ENCODE data around the gene LENG8. TPM values are rescaled to one million over a fixed set of nuclear protein-coding genes. Genes with fewer than 3 reads are reported as not detected.
"Not testable (repeated sequence)": the region's sequence is repeated elsewhere in the genome, so short reads cannot be mapped to it uniquely, and the experiment has no call there.

The LENG8 gene
- polyA plus RNA-seq, 1 donor: 248 TPM

GRCh38 chr19:54439174-54439851 lies 9.7 kb upstream of the LENG8 start:
- H3K4me1 ChIP-seq (ENCODE audit: control insufficient read depth, insufficient read depth, low read length): peaks cover 15% of the 10 kb centered on the region
- peak in 1 of 2 donors; percentile 49 for DNase-seq
- no peaks in the 10 kb centered on the region for H3K9me3 ChIP-seq (ENCODE audit: control insufficient read depth, low read depth, low read length)
- H3K27me3 ChIP-seq (ENCODE audit: control insufficient read depth, insufficient read depth, low read length): no peaks in the 10 kb centered on the region
- WGBS (ENCODE audit: insufficient coverage, low lambda C conversion rate): no CpG with 5 or more reads among the region's 15 CpGs
- peaks cover 16% of the 10 kb centered on the region for H3K36me3 ChIP-seq (ENCODE audit: control insufficient read depth, insufficient read depth, low read length)
- no peak overlapping the region for H3K4me3 ChIP-seq (ENCODE audit: low read length)
- H3K27ac ChIP-seq (ENCODE audit: low read length): no peak overlapping the region

GRCh38 chr19:54440641-54441040 lies 8.4 kb upstream of the LENG8 start:
- H3K4me1 ChIP-seq (ENCODE audit: control insufficient read depth, insufficient read depth, low read length): peaks cover 15% of the 10 kb centered on the region
- H3K27ac ChIP-seq (ENCODE audit: low read length): no peak overlapping the region
- H3K4me3 ChIP-seq (ENCODE audit: low read length): no peak overlapping the region
- no peak for DNase-seq
- WGBS (ENCODE audit: insufficient coverage, low lambda C conversion rate): 100% methylated on average over 1 of the region's 5 CpGs
- no peaks in the 10 kb centered on the region for H3K27me3 ChIP-seq (ENCODE audit: control insufficient read depth, insufficient read depth, low read length)
- peaks cover 16% of the 10 kb centered on the region for H3K36me3 ChIP-seq (ENCODE audit: control insufficient read depth, insufficient read depth, low read length)
- H3K9me3 ChIP-seq (ENCODE audit: control insufficient read depth, low read depth, low read length): no peaks in the 10 kb centered on the region

- H3K27ac ChIP-seq (ENCODE audit: low read length): peak overlapping the region; percentile 82
- WGBS (ENCODE audit: insufficient coverage, low lambda C conversion rate): no CpG with 5 or more reads among the region's 7 CpGs
- peaks cover 29% of the 10 kb centered on the region for H3K4me1 ChIP-seq (ENCODE audit: control insufficient read depth, insufficient read depth, low read length)
- DNase-seq: peak; percentile 94 to 98
- no peak overlapping the region for H3K4me3 ChIP-seq (ENCODE audit: low read length)
- H3K9me3 ChIP-seq (ENCODE audit: control insufficient read depth, low read depth, low read length): no peaks in the 10 kb centered on the region
- no peaks in the 10 kb centered on the region for H3K27me3 ChIP-seq (ENCODE audit: control insufficient read depth, insufficient read depth, low read length)
- H3K36me3 ChIP-seq (ENCODE audit: control insufficient read depth, insufficient read depth, low read length): peaks cover 8% of the 10 kb centered on the region
Measured at GRCh38 chr19:54444737-54445136, 4.3 kb upstream of the LENG8 start.

- H3K4me3 ChIP-seq (ENCODE audit: low read length); H3K36me3 ChIP-seq (ENCODE audit: control insufficient read depth, insufficient read depth, low read length); DNase-seq; H3K27me3 ChIP-seq (ENCODE audit: control insufficient read depth, insufficient read depth, low read length); H3K9me3 ChIP-seq (ENCODE audit: control insufficient read depth, low read depth, low read length): not testable (repeated sequence)
- WGBS (ENCODE audit: insufficient coverage, low lambda C conversion rate): 86% methylated on average over 2 of the region's 15 CpGs
- H3K27ac ChIP-seq (ENCODE audit: low read length): peak overlapping the region; percentile 6
- H3K4me1 ChIP-seq (ENCODE audit: control insufficient read depth, insufficient read depth, low read length): peaks cover 40% of the 10 kb centered on the region
Measured at GRCh38 chr19:54446349-54446748, 2.6 kb upstream of the LENG8 start.

- peak overlapping the region; percentile 62 for H3K4me3 ChIP-seq (ENCODE audit: low read length)
- H3K27me3 ChIP-seq (ENCODE audit: control insufficient read depth, insufficient read depth, low read length): no peaks in the 10 kb centered on the region
- no peaks in the 10 kb centered on the region for H3K9me3 ChIP-seq (ENCODE audit: control insufficient read depth, low read depth, low read length)
- WGBS (ENCODE audit: insufficient coverage, low lambda C conversion rate): no CpG with 5 or more reads among the region's 34 CpGs
- H3K4me1 ChIP-seq (ENCODE audit: control insufficient read depth, insufficient read depth, low read length): peaks cover 40% of the 10 kb centered on the region
- peaks cover 26% of the 10 kb centered on the region for H3K36me3 ChIP-seq (ENCODE audit: control insufficient read depth, insufficient read depth, low read length)
- DNase-seq: peak; percentile 56 to 81
- peak overlapping the region; percentile 100 for H3K27ac ChIP-seq (ENCODE audit: low read length)
Measured at GRCh38 chr19:54448040-54448773, 792 bp upstream of the LENG8 start.

- H3K4me3 ChIP-seq (ENCODE audit: low read length): peak overlapping the region; percentile 62
- DNase-seq: no peak
- peaks cover 32% of the 10 kb centered on the region for H3K4me1 ChIP-seq (ENCODE audit: control insufficient read depth, insufficient read depth, low read length)
- peaks cover 41% of the 10 kb centered on the region for H3K36me3 ChIP-seq (ENCODE audit: control insufficient read depth, insufficient read depth, low read length)
- H3K27ac ChIP-seq (ENCODE audit: low read length): peak overlapping the region; percentile 100
- no peaks in the 10 kb centered on the region for H3K27me3 ChIP-seq (ENCODE audit: control insufficient read depth, insufficient read depth, low read length)
- 0% methylated on average over 6 of the region's 21 CpGs for WGBS (ENCODE audit: insufficient coverage, low lambda C conversion rate)
- H3K9me3 ChIP-seq (ENCODE audit: control insufficient read depth, low read depth, low read length): no peaks in the 10 kb centered on the region
Measured at GRCh38 chr19:54449701-54450069, 686 bp downstream of the LENG8 start.

GRCh38 chr19:54451331-54451871 lies 2.4 kb downstream of the LENG8 start:
- Histone ChIP-seq H3K27me3 (ENCODE audit: control insufficient read depth, insufficient read depth, low read length) (no peaks in the 10 kb centered on the region), H3K9me3 (ENCODE audit: control insufficient read depth, low read depth, low read length) (no peaks in the 10 kb centered on the region), H3K4me1 (ENCODE audit: control insufficient read depth, insufficient read depth, low read length) (peaks cover 22% of the 10 kb centered on the region), H3K27ac (ENCODE audit: low read length) (no peak overlapping the region), H3K36me3 (ENCODE audit: control insufficient read depth, insufficient read depth, low read length) (peaks cover 58% of the 10 kb centered on the region), H3K4me3 (ENCODE audit: low read length) (no peak overlapping the region)
- 70% methylated on average over 2 of the region's 9 CpGs for WGBS (ENCODE audit: insufficient coverage, low lambda C conversion rate)
- DNase-seq: no peak

- H3K4me3 ChIP-seq (ENCODE audit: low read length): no peak overlapping the region
- DNase-seq: no peak
- H3K36me3 ChIP-seq (ENCODE audit: control insufficient read depth, insufficient read depth, low read length): peaks cover 64% of the 10 kb centered on the region
- WGBS (ENCODE audit: insufficient coverage, low lambda C conversion rate): no CpG with 5 or more reads among the region's 11 CpGs
- H3K4me1 ChIP-seq (ENCODE audit: control insufficient read depth, insufficient read depth, low read length): peaks cover 17% of the 10 kb centered on the region
- no peaks in the 10 kb centered on the region for H3K27me3 ChIP-seq (ENCODE audit: control insufficient read depth, insufficient read depth, low read length)
- no peaks in the 10 kb centered on the region for H3K9me3 ChIP-seq (ENCODE audit: control insufficient read depth, low read depth, low read length)
- no peak overlapping the region for H3K27ac ChIP-seq (ENCODE audit: low read length)
Measured at GRCh38 chr19:54451997-54452396, 3.0 kb downstream of the LENG8 start.

GRCh38 chr19:54452626-54453025 lies 3.6 kb downstream of the LENG8 start:
- H3K27me3 ChIP-seq (ENCODE audit: control insufficient read depth, insufficient read depth, low read length): no peaks in the 10 kb centered on the region
- H3K4me1 ChIP-seq (ENCODE audit: control insufficient read depth, insufficient read depth, low read length): peaks cover 11% of the 10 kb centered on the region
- H3K9me3 ChIP-seq (ENCODE audit: control insufficient read depth, low read depth, low read length): no peaks in the 10 kb centered on the region
- H3K4me3 ChIP-seq (ENCODE audit: low read length): no peak overlapping the region
- no peak for DNase-seq
- H3K36me3 ChIP-seq (ENCODE audit: control insufficient read depth, insufficient read depth, low read length): peaks cover 69% of the 10 kb centered on the region
- H3K27ac ChIP-seq (ENCODE audit: low read length): no peak overlapping the region
- WGBS (ENCODE audit: insufficient coverage, low lambda C conversion rate): no CpG with 5 or more reads among the region's 11 CpGs

- no CpG with 5 or more reads among the region's 31 CpGs for WGBS (ENCODE audit: insufficient coverage, low lambda C conversion rate)
- Histone ChIP-seq H3K36me3 (ENCODE audit: control insufficient read depth, insufficient read depth, low read length) (peaks cover 84% of the 10 kb centered on the region), H3K4me1 (ENCODE audit: control insufficient read depth, insufficient read depth, low read length) (peaks cover 11% of the 10 kb centered on the region), H3K27me3 (ENCODE audit: control insufficient read depth, insufficient read depth, low read length) (no peaks in the 10 kb centered on the region), H3K9me3 (ENCODE audit: control insufficient read depth, low read depth, low read length) (no peaks in the 10 kb centered on the region), H3K4me3 (ENCODE audit: low read length) (no peak overlapping the region), H3K27ac (ENCODE audit: low read length) (no peak overlapping the region)
- no peak for DNase-seq
Measured at GRCh38 chr19:54453921-54454780, 5.2 kb downstream of the LENG8 start.
